ENCODE measurements around the gene RGL1.

The RGL1 gene

GRCh38 chr1:183915625-183916510 lies 110.9 kb downstream of the RGL1 start:
- peak; percentile 98 for DNase-seq (ENCODE audit: low read depth)
- peak; percentile 87 for TF ChIP-seq CTCF (conservative IDR thresholded peaks at IDR 0.05; ENCODE audit: low read depth, low read length)

GRCh38 chr1:183916574-183916973 lies 111.7 kb downstream of the RGL1 start:
- no peak for TF ChIP-seq CTCF (conservative IDR thresholded peaks at IDR 0.05; ENCODE audit: low read depth, low read length)
- no peak for DNase-seq (ENCODE audit: low read depth)
- H3K4me3 ChIP-seq (ENCODE audit: low read depth, low read length): no peak overlapping the region

More at GRCh38 chr1:183915625-183916510, 110.9 kb downstream of the RGL1 start:
- no peak overlapping the region for H3K4me3 ChIP-seq (ENCODE audit: low read depth, low read length)

- no peak overlapping the region for H3K4me3 ChIP-seq (ENCODE audit: low read depth, low read length)
- no peak for TF ChIP-seq CTCF (conservative IDR thresholded peaks at IDR 0.05; ENCODE audit: low read depth, low read length)
- DNase-seq (ENCODE audit: low read depth): no peak
These were observed 113.7 kb downstream of the RGL1 start for GRCh38 chr1:183918589-183918988.

- H3K4me3 ChIP-seq (ENCODE audit: low read depth, low read length): no peak overlapping the region
- no peak for DNase-seq (ENCODE audit: low read depth)
- no peak for TF ChIP-seq CTCF (conservative IDR thresholded peaks at IDR 0.05; ENCODE audit: low read depth, low read length)
These were observed 115.7 kb downstream of the RGL1 start for GRCh38 chr1:183920651-183921050.

- DNase-seq (ENCODE audit: low read depth): no peak
- no peak overlapping the region for H3K4me3 ChIP-seq (ENCODE audit: low read depth, low read length)
- TF ChIP-seq CTCF (conservative IDR thresholded peaks at IDR 0.05; ENCODE audit: low read depth, low read length): peak; percentile 30
These were observed 117.3 kb downstream of the RGL1 start for GRCh38 chr1:183922197-183922596.

- DNase-seq (ENCODE audit: low read depth): no peak
- no peak for TF ChIP-seq CTCF (conservative IDR thresholded peaks at IDR 0.05; ENCODE audit: low read depth, low read length)
These were observed 121.0 kb downstream of the RGL1 start for GRCh38 chr1:183925947-183926346.

GRCh38 chr1:183926983-183927382 lies 122.1 kb downstream of the RGL1 start:
- no peak overlapping the region for H3K4me3 ChIP-seq (ENCODE audit: low read depth, low read length)
- no peak for TF ChIP-seq CTCF (conservative IDR thresholded peaks at IDR 0.05; ENCODE audit: low read depth, low read length)
- peak; percentile 70 for DNase-seq (ENCODE audit: low read depth)

More at GRCh38 chr1:183925947-183926346, 121.0 kb downstream of the RGL1 start:
- no peak overlapping the region for H3K4me3 ChIP-seq (ENCODE audit: low read depth, low read length)
